GM12865 (cell line): ENCODE data around the gene CDHR3.

ENCODE experiments used
- DNase-seq: peaks from one replicate; pipeline ENCODE4 v3.0.0; 2010; ENCODE audit warnings: low read depth
- H3K4me3 ChIP-seq: 2 replicates; pipeline ENCODE4 v1.5.1; 2011; ENCODE audit warnings: mild to moderate bottlenecking, low read depth, low read length, control low read depth
- TF ChIP-seq, protein P1 (sequence below): IDR thresholded peaks from 2 replicates; pipeline ENCODE4 v1.5.1; 2011; ENCODE audit warnings: low read length, control low read depth, low read depth, inconsistent platforms; ENCODE audit not compliant: insufficient read depth; ENCODE audit errors: missing control alignments

Gene CDHR3

DNA sequence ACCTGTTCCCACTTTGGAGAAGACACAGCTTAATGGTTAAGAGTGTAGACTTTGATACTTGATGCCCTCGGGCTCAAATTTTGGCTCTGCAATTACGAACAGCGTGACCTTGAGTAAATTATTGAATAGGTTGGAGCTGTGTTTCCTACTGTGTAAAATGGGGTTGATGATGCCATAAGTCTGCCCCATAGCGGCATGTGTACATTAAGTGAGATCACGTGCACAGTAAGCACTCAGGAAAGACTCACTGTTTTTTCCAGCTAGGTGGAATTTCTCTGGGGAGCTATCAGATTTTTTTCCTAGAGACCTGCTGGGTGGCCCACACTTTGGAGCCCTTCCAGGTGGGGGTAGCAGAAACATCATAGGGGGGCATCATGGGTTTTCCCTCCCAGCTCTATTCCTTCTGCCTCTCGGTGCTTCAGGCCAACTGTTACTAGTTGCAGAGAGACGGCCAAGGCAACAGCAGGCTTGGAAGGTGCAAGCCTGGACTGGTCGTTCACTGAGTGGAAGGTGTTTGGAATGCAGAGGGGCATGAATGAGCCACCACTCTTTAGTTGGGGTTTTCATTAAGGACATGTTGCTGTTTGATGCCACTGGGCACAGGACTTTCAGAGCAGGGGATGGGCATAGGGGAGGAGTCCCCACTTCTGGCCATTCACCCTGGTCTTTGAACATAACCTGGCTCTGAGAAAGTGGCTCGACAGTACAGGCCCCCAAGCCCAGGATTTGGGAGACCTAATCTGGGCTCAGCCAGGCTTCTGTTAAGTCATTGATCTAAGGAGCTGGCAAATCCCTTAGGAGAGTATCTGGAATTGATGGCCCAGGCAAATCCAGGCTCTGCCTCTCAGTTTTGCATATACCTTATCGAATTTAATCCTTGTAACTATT is 85.0 kb downstream of the CDHR3 start:
- no peak for DNase-seq
- no peak overlapping the region for H3K4me3 ChIP-seq
- TF ChIP-seq, protein P1, sequence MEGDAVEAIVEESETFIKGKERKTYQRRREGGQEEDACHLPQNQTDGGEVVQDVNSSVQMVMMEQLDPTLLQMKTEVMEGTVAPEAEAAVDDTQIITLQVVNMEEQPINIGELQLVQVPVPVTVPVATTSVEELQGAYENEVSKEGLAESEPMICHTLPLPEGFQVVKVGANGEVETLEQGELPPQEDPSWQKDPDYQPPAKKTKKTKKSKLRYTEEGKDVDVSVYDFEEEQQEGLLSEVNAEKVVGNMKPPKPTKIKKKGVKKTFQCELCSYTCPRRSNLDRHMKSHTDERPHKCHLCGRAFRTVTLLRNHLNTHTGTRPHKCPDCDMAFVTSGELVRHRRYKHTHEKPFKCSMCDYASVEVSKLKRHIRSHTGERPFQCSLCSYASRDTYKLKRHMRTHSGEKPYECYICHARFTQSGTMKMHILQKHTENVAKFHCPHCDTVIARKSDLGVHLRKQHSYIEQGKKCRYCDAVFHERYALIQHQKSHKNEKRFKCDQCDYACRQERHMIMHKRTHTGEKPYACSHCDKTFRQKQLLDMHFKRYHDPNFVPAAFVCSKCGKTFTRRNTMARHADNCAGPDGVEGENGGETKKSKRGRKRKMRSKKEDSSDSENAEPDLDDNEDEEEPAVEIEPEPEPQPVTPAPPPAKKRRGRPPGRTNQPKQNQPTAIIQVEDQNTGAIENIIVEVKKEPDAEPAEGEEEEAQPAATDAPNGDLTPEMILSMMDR: no peak

DNA sequence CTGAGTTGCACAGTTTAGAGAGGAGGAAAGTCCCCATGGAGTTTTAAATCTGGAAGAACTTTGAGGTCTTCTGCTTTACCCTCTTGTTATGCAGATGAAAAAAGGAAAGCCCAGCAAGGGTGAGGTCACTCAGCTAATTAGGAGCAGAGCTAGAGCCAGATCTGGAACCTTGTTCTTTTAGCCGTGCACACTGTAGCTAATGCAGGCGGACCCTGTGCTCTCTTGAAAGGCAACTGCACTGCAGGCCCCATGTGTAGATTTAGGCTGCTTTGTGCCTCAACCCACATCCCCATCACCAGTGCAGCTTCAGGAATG is 85.6 kb downstream of the CDHR3 start:
- TF ChIP-seq, protein P1: no peak
- no peak overlapping the region for H3K4me3 ChIP-seq
- no peak for DNase-seq

- TF ChIP-seq, protein P1: no peak
Observed at GRCh38 chr7:106049139-106049752, 86.2 kb downstream of the CDHR3 start.

DNA sequence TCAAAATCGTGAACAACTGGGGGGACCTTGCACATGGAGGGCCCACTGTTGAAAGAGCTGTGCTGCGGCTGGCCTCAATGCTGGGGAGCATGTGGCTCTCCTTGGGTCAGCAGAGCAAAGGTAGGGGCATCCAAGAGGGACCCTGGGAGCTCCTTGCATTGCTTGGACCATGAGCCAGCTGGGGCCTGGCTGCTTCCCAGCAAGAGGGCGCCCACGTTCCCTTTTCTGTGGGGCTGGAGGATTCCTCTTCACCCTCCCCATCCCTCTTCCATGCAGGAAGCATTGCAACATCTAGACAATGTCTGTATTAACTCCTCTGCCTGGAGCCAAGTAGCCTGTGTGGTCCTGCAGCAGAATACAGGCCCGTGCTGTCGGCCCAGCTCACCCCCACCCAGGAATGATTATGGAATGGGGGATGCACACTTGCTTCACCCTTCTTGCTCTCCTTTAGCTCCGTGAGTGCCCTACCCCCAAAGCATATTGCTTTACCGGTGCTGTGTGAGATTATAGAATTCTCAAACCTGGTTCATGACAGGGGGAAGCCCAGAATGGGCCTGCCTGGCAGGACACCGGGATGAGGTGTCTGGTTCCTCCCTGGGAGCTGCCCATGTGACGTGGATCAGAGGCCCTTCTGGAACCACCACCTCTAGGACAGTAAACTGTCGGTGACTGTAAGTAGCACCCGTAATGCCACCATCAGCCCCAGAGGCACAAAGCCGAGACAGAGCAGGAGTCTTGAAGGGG is 87.1 kb downstream of the CDHR3 start:
- DNase-seq: no peak
- H3K4me3 ChIP-seq: no peak overlapping the region
- TF ChIP-seq, protein P1: no peak

More at GRCh38 chr7:106049139-106049752, 86.2 kb downstream of the CDHR3 start:
- H3K4me3 ChIP-seq: no peak overlapping the region
- no peak for DNase-seq

DNA sequence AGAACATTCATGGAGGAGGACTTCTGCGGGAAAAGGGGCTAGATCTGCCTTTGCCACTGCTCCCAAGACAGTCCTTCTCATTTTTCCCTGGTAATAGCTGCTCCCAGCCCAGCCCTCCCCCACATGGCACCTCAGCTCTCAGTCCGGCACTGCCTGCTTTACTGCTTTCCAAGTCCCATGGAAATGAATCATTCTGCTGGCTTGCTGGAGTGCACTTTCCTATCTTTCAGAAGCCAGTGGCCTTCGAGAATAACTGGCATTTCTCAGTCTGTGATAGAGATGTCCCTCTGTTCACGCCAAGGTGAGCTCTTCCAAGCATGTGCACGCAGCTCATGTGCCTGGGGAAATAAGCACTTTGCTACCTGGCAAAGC is 87.7 kb downstream of the CDHR3 start:
- TF ChIP-seq, protein P1: no peak
- no peak for DNase-seq
- no peak overlapping the region for H3K4me3 ChIP-seq

DNA sequence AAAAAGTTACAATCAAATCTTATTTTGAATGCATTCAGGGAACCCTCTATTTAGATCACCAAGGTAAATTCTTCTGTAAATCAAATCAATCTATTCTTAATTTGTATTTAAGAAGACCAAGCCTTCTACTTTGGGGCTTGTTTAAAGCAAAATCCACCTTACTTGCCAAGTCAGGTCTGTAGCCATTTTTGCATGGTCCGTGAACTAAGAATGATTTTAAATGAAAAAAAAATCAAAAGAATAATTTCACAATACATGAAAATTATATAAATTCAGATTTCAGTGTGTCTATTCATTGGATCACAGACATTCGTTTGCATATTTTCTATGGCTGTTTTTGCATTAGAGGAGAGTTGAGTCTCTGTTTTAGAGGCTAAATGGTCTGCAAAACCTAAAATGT is 89.6 kb downstream of the CDHR3 start:
- no peak for DNase-seq
- TF ChIP-seq, protein P1: no peak
- H3K4me3 ChIP-seq: no peak overlapping the region
